Activated naive CD8-positive, alpha-beta T cell treated with anti-CD3 and anti-CD28 coated beads for 36 hours (primary cell): ENCODE results near the gene DOCK8. TPM values are rescaled to one million over a fixed set of nuclear protein-coding genes. Genes with fewer than 3 reads are reported as not detected.
"Not testable (repeated sequence)": the region's sequence is repeated elsewhere in the genome, so short reads cannot be mapped to it uniquely, and the experiment has no call there.

Source experiments
- DNase-seq: peaks from one replicate; pipeline ENCODE4 v3.0.0; 2021
- H3K27ac Mint-ChIP-seq: one replicate; pipeline ENCODE4 v1.8.0; 2022; ENCODE audit warnings: mild to moderate bottlenecking, moderate library complexity, mixed read lengths
- H3K27me3 Mint-ChIP-seq: one replicate; pipeline ENCODE4 v1.8.0; 2022; ENCODE audit warnings: mild to moderate bottlenecking, mixed read lengths
- H3K36me3 Mint-ChIP-seq: one replicate; pipeline ENCODE4 v1.8.0; 2021; ENCODE audit warnings: mild to moderate bottlenecking, mixed read lengths
- H3K4me1 Mint-ChIP-seq: one replicate; pipeline ENCODE4 v1.8.0; 2021; ENCODE audit warnings: mixed read lengths
- H3K4me3 Mint-ChIP-seq: one replicate; pipeline ENCODE4 v1.8.0; 2022; ENCODE audit warnings: mild to moderate bottlenecking, moderate library complexity, mixed read lengths
- H3K9me3 Mint-ChIP-seq: one replicate; pipeline ENCODE4 v1.8.0; 2022; ENCODE audit warnings: mixed read lengths
- total RNA-seq, 2 experiments: library from RNA; stranded (reverse); gene quantifications; one replicate each; pipeline ENCODE4 v1.2.3, GENCODE V29; 2021

Gene DOCK8
- total RNA-seq, 2 experiments from 2014 or later = 130 to 132 TPM

GRCh38 chr9:405341-405740 lies 190.7 kb downstream of the DOCK8 start:
- no peak overlapping the region for H3K4me3 Mint-ChIP-seq
- no peaks in the 10 kb centered on the region for H3K9me3 Mint-ChIP-seq
- no peak for DNase-seq
- peaks cover 66% of the 10 kb centered on the region for H3K36me3 Mint-ChIP-seq
- no peak overlapping the region for H3K27ac Mint-ChIP-seq
- peaks cover 5% of the 10 kb centered on the region for H3K4me1 Mint-ChIP-seq
- H3K27me3 Mint-ChIP-seq = no peaks in the 10 kb centered on the region

- no peaks in the 10 kb centered on the region for H3K9me3 Mint-ChIP-seq
- peaks cover 2% of the 10 kb centered on the region for H3K4me1 Mint-ChIP-seq
- H3K27me3 Mint-ChIP-seq = no peaks in the 10 kb centered on the region
- no peak for DNase-seq
- H3K4me3 Mint-ChIP-seq = no peak overlapping the region
- H3K36me3 Mint-ChIP-seq = peaks cover 56% of the 10 kb centered on the region
- H3K27ac Mint-ChIP-seq = no peak overlapping the region
Observed at GRCh38 chr9:406886-407654, 192.4 kb downstream of the DOCK8 start.

- not testable (repeated sequence) for H3K9me3 Mint-ChIP-seq, H3K4me1 Mint-ChIP-seq, DNase-seq, H3K4me3 Mint-ChIP-seq, H3K27me3 Mint-ChIP-seq, H3K27ac Mint-ChIP-seq
- peaks cover 49% of the 10 kb centered on the region for H3K36me3 Mint-ChIP-seq
Observed at GRCh38 chr9:409655-410054, 195.0 kb downstream of the DOCK8 start.

DNA sequence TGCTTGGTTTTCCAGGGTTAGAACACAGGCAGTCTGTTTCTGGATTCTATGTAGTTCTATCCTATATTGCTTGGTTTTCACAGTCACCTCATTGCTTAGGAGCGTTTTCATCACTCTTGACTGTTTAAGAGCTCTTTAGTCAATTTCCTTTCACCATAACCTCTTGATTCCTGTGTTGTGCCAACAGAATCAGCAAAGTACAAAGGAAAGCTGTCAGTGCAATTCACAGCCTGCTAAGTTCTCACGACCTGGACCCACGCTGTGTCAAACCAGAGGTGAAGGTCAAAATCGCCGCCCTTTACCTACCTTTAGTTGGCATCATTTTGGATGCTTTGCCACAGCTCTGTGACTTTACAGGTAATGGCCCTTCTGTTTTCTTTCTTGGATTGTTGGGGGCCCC lies 199.9 kb downstream of the DOCK8 start:
- no peak for DNase-seq
- H3K4me3 Mint-ChIP-seq = no peak overlapping the region
- no peaks in the 10 kb centered on the region for H3K4me1 Mint-ChIP-seq
- H3K36me3 Mint-ChIP-seq = peaks cover 21% of the 10 kb centered on the region
- H3K27ac Mint-ChIP-seq = no peak overlapping the region
- no peaks in the 10 kb centered on the region for H3K27me3 Mint-ChIP-seq
- H3K9me3 Mint-ChIP-seq = no peaks in the 10 kb centered on the region

DNA sequence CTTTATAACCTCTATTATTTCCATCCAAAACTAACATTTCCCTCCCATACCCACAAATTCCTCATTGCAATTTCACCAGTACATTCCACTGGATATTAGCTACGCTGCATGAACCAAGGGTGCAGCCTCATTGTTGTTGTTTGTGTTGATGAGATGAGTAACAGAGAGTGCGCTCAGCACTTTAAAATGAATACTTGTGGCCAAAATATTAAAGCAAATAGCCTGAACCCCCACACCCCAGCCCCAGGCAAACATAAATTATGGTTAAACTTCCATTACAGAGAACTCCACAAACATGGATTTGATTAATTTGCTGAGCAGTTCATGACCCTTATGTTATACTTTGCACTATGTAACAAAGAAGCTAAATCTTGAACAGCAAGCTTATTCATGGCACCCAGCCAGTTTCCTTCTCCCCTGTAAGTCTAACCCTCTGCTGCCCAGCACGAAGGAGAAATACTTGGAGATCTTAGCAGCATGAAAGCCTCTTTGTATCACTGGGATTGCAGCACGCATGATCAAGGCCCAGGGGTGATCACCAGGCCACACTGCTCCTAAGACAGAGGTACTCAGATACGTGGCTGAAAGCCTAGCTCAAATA lies 205.0 kb downstream of the DOCK8 start:
- H3K9me3 Mint-ChIP-seq = no peaks in the 10 kb centered on the region
- no peak for DNase-seq
- H3K36me3 Mint-ChIP-seq = peaks cover 20% of the 10 kb centered on the region
- no peaks in the 10 kb centered on the region for H3K4me1 Mint-ChIP-seq
- H3K27ac Mint-ChIP-seq = no peak overlapping the region
- H3K27me3 Mint-ChIP-seq = no peaks in the 10 kb centered on the region
- no peak overlapping the region for H3K4me3 Mint-ChIP-seq

GRCh38 chr9:421896-422295 lies 207.2 kb downstream of the DOCK8 start:
- Mint-ChIP-seq H3K27me3 (no peaks in the 10 kb centered on the region), H3K4me1 (peaks cover 2% of the 10 kb centered on the region), H3K4me3 (no peak overlapping the region), H3K36me3 (peaks cover 19% of the 10 kb centered on the region), H3K9me3 (no peaks in the 10 kb centered on the region), H3K27ac (no peak overlapping the region)
- DNase-seq = no peak

- H3K27me3 Mint-ChIP-seq = no peaks in the 10 kb centered on the region
- no peaks in the 10 kb centered on the region for H3K9me3 Mint-ChIP-seq
- no peak for DNase-seq
- H3K36me3 Mint-ChIP-seq = peaks cover 12% of the 10 kb centered on the region
- H3K4me3 Mint-ChIP-seq = no peak overlapping the region
- H3K4me1 Mint-ChIP-seq = peaks cover 2% of the 10 kb centered on the region
- peak overlapping the region; percentile 42 for H3K27ac Mint-ChIP-seq
Observed at GRCh38 chr9:426264-426663, 211.6 kb downstream of the DOCK8 start.

DNA sequence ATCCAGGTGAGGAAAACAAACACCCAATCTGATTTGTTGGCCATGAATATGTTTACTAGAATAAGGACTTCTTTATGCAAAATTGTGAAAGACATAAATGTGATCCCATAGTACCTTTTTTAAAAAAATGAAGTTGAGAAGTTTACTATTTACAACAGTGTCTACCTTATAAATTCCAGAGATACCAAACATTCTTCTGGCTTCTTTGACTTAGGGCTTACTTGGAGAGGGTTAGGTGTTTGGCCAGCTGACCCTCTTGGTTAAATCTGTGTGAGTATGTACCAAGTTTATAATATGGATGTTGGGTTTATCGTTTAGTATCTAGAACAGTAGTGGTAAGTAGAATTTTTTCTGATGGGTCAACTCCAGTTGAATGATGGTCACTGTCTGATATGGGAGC lies 212.3 kb downstream of the DOCK8 start:
- H3K27ac Mint-ChIP-seq = no peak overlapping the region
- H3K4me1 Mint-ChIP-seq = peaks cover 2% of the 10 kb centered on the region
- H3K4me3 Mint-ChIP-seq = no peak overlapping the region
- H3K36me3 Mint-ChIP-seq = peaks cover 11% of the 10 kb centered on the region
- DNase-seq = no peak
- H3K9me3 Mint-ChIP-seq = no peaks in the 10 kb centered on the region
- H3K27me3 Mint-ChIP-seq = no peaks in the 10 kb centered on the region

DNA sequence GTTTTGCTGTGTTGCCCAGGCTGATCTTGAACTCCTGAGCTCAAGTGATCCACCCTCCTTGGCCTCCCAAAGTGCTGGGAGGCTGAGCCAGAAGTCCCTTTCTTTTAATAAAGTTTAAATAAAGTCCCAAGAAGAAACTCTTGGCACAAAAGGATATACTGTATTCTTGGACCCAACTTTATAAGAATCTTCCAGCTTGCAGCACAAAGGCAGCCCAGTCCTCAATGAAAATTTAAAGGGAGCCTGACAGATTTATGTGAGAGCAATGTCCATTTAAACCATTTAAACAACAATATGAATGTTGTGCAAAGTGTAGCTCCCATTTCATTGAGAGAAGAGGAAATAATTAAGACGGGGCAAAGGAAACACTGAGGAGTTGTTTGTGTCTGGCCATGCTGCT lies 217.0 kb downstream of the DOCK8 start:
- Mint-ChIP-seq H3K9me3 (no peaks in the 10 kb centered on the region), H3K27me3 (no peaks in the 10 kb centered on the region), H3K36me3 (peaks cover 11% of the 10 kb centered on the region), H3K4me3 (no peak overlapping the region), H3K27ac (no peak overlapping the region), H3K4me1 (no peaks in the 10 kb centered on the region)
- DNase-seq = no peak

DNA sequence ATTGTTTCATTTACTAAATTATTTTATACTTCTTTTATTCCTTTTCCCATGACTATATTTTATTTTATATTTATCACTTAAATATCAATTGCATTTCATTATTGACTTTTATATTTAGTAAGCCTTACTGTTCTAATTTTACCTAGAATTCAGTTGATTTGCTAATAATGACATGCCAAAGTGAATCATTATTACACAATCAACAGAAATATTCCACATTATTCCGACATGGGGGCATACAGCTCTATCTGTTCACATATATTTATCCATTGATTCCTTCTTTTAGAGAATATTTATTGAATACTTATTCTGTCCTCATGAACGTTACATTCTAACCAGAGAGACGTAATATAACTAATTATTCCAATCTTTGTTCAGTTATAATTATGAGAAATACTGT lies 221.8 kb downstream of the DOCK8 start:
- peaks cover 13% of the 10 kb centered on the region for H3K36me3 Mint-ChIP-seq

GRCh38 chr9:437066-437465 lies 222.4 kb downstream of the DOCK8 start:
- Mint-ChIP-seq H3K9me3 (no peaks in the 10 kb centered on the region), H3K4me3 (no peak overlapping the region), H3K36me3 (peaks cover 18% of the 10 kb centered on the region), H3K27ac (peak overlapping the region; percentile 46), H3K27me3 (no peaks in the 10 kb centered on the region), H3K4me1 (no peaks in the 10 kb centered on the region)
- DNase-seq = no peak

More for the DNA sequence above, 221.8 kb downstream of the DOCK8 start:
- Mint-ChIP-seq H3K4me1 (no peaks in the 10 kb centered on the region), H3K4me3 (no peak overlapping the region), H3K9me3 (no peaks in the 10 kb centered on the region), H3K27me3 (no peaks in the 10 kb centered on the region), H3K27ac (no peak overlapping the region)
- no peak for DNase-seq

DNA sequence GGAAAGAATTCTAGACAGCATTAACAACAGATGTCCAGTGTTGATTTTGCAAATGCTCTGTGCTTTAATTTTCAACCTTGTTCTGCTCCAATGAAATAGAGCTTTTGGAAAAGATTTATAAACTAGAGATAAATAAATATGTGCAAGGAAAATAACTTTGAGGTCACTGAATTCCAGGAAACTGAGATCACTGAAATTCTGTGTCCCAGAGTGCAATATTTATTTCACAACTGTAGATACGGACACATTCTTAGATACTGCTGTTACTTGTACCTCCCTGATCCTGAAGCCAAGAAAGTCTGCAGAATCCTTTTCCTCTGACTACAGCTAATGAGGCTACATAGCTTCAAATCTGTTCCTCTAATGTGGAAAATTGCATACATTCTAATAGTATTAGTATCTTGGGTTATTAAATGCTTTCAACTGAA lies 222.9 kb downstream of the DOCK8 start:
- Mint-ChIP-seq H3K27me3 (no peaks in the 10 kb centered on the region), H3K36me3 (peaks cover 18% of the 10 kb centered on the region), H3K9me3 (no peaks in the 10 kb centered on the region), H3K4me3 (no peak overlapping the region), H3K4me1 (no peaks in the 10 kb centered on the region), H3K27ac (peak overlapping the region; percentile 46)
- DNase-seq = no peak

DNA sequence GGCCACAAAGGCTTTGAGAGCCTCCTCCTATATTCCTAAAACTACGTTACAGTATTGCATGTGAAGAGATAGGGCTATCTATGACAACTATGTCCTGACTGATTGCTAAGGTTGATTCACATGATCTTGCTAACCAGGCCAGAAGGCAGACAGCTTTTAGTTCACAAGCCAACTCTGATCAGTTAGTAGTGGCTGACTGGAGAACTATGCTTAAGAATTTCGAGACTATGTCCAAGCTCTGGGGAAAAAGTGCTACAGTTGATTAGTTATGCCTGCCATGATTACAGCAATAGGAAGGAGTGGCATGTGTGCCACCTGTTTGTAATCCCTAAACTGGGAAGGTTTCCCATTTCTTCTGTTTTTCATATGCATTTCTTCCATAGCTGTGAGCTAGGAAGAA lies 223.4 kb downstream of the DOCK8 start:
- Mint-ChIP-seq H3K36me3 (peaks cover 15% of the 10 kb centered on the region), H3K27me3 (no peaks in the 10 kb centered on the region), H3K9me3 (no peaks in the 10 kb centered on the region), H3K4me3 (no peak overlapping the region), H3K27ac (no peak overlapping the region), H3K4me1 (no peaks in the 10 kb centered on the region)
- DNase-seq = no peak

GRCh38 chr9:438961-439768 lies 224.5 kb downstream of the DOCK8 start:
- Mint-ChIP-seq H3K4me3 (no peak overlapping the region), H3K4me1 (peaks cover 2% of the 10 kb centered on the region), H3K9me3 (no peaks in the 10 kb centered on the region), H3K36me3 (peaks cover 24% of the 10 kb centered on the region), H3K27ac (no peak overlapping the region), H3K27me3 (no peaks in the 10 kb centered on the region)
- no peak for DNase-seq

- Mint-ChIP-seq H3K36me3 (peaks cover 35% of the 10 kb centered on the region), H3K4me1 (peaks cover 2% of the 10 kb centered on the region), H3K27ac (no peak overlapping the region), H3K4me3 (no peak overlapping the region), H3K27me3 (no peaks in the 10 kb centered on the region), H3K9me3 (no peaks in the 10 kb centered on the region)
- DNase-seq = no peak
Observed at GRCh38 chr9:441126-441525, 226.5 kb downstream of the DOCK8 start.
